Naive B cell (primary cell): ENCODE measurements around the gene HMG20A. TPM values are rescaled to one million over a fixed set of nuclear protein-coding genes. Genes with fewer than 3 reads are reported as not detected.
A peak's percentile ranks its signal among the peaks of the same experiment; 100 is the strongest.

Experiments used
- ATAC-seq, 2 donors: fragments of 150-1000 bp; cut with Tn5 transposase; 2 replicates each; pipeline ENCODE4 v1.10.0; 2021; ENCODE audit warnings: low read depth in 2 of 2, mild to moderate bottlenecking in 2 of 2, moderate library complexity in 2 of 2
- DNase-seq: peaks from one replicate; pipeline ENCODE4 v3.0.0; 2022
- H3K27ac Mint-ChIP-seq, 6 donors: one replicate each; pipeline ENCODE4 v1.8.0; 2020 to 2022; ENCODE audit warnings: mild to moderate bottlenecking in 6 of 6, mixed read lengths in 6 of 6, moderate library complexity in 5 of 6, inconsistent platforms in 2 of 6
- H3K27me3 Mint-ChIP-seq, 3 donors: one replicate each; pipeline ENCODE4 v1.8.0; 2021 to 2022; ENCODE audit warnings: mixed read lengths in 3 of 3, mild to moderate bottlenecking in 1 of 3
- H3K36me3 Mint-ChIP-seq, 2 donors: one replicate each; pipeline ENCODE4 v1.8.0; 2020 to 2022; ENCODE audit warnings: mixed read lengths in 2 of 2, inconsistent platforms in 1 of 2, mild to moderate bottlenecking in 1 of 2
- H3K4me1 Mint-ChIP-seq, 3 donors: one replicate each; pipeline ENCODE4 v1.8.0; 2020 to 2022; ENCODE audit warnings: mixed read lengths in 3 of 3, inconsistent platforms in 1 of 3, mild to moderate bottlenecking in 1 of 3, moderate library complexity in 1 of 3
- H3K4me3 Mint-ChIP-seq, 8 donors: one replicate each; pipeline ENCODE4 v1.8.0; 2020 to 2022; ENCODE audit warnings: mild to moderate bottlenecking in 8 of 8, mixed read lengths in 8 of 8, moderate library complexity in 8 of 8, inconsistent platforms in 2 of 8
- H3K9me3 Mint-ChIP-seq, 7 donors: one replicate each; pipeline ENCODE4 v1.8.0; 2020 to 2022; ENCODE audit warnings: mixed read lengths in 7 of 7, mild to moderate bottlenecking in 5 of 7, inconsistent platforms in 2 of 7, moderate library complexity in 1 of 7
- polyA plus RNA-seq, 6 donors: library from polyadenylated mRNA; unstranded; fragments of 300-500 nt; fragmentation: Illumina TruSeq; gene quantifications; one replicate each; pipeline ENCODE4 v1.2.3, GENCODE V29; 2021; ENCODE audit warnings: low read depth in 6 of 6

The HMG20A gene
- polyA plus RNA-seq, 6 donors from 2014 or later = 32.4 to 55.8 (median 41.0) TPM

GRCh38 chr15:77425104-77425503, 4.4 kb downstream of the HMG20A start:
- H3K4me1 Mint-ChIP-seq = peaks cover 40 to 66% (median 61%) of the 10 kb centered on the region in 3 donors
- ATAC-seq (no peak), DNase-seq (no peak)
- H3K9me3 Mint-ChIP-seq = no peaks in the 10 kb centered on the region
- H3K27me3 Mint-ChIP-seq = no peaks in the 10 kb centered on the region
- H3K4me3 Mint-ChIP-seq = peak overlapping the region in 1 of 8 donors; percentile 20
- H3K36me3 Mint-ChIP-seq = peaks cover 0 to 11% of the 10 kb centered on the region in 2 donors
- no peak overlapping the region for H3K27ac Mint-ChIP-seq

DNA sequence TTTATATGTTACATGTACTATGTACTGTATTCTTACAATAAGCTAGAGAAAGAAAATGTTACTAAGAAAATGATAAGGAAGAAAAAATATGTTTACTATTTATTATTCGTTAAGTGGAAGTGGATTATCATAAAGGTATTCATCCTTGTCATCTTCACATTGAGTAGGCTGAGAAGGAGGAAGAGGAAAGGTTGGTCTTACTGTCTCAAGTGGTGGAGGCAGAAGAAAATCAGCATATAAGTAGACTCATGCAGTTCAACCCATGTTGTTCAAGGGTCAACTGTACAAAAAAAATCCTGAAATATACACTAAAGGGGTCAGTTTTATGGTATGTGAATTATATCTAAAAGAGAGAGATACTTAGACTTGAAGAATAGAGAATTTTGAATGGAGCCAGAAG, 5.7 kb downstream of the HMG20A start:
- H3K4me1 Mint-ChIP-seq = peaks cover 45 to 68% (median 60%) of the 10 kb centered on the region in 3 donors
- peak overlapping the region in 6 of 8 donors; percentile 43 to 59 (median 50) for H3K4me3 Mint-ChIP-seq
- peaks cover 0 to 14% of the 10 kb centered on the region in 2 donors for H3K36me3 Mint-ChIP-seq
- ATAC-seq = peak; percentile 65
- H3K27me3 Mint-ChIP-seq = no peaks in the 10 kb centered on the region
- no peak for DNase-seq
- H3K9me3 Mint-ChIP-seq = no peaks in the 10 kb centered on the region
- H3K27ac Mint-ChIP-seq = peak overlapping the region in 5 of 6 donors; percentile 27 to 90 (median 73)

DNA sequence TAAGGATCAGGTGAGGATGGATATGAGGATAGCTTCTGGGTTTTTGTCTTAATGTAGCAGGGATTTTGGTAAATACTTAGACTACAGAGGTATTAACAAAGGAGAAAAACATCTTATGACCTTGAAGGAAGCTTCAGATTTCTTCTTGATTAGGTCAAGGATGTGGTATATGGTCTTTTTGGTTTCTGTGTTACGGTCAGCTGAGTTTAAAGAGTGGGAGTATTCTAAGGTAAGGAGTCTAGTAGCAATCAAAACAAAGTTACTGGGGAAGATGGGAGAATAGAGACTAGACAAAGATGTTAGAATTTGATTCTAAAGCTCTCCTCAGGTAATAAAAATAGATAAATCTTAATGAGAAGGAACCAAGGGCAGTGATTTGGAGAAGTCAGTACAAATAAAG, 6.2 kb downstream of the HMG20A start:
- no peaks in the 10 kb centered on the region for H3K9me3 Mint-ChIP-seq
- H3K27ac Mint-ChIP-seq = peak overlapping the region in 5 of 6 donors; percentile 20 to 90 (median 73)
- no peak for DNase-seq
- ATAC-seq = peak; percentile 60 to 63
- H3K4me1 Mint-ChIP-seq = peaks cover 45 to 64% (median 60%) of the 10 kb centered on the region in 3 donors
- H3K27me3 Mint-ChIP-seq = no peaks in the 10 kb centered on the region
- H3K4me3 Mint-ChIP-seq = peak overlapping the region in 7 of 8 donors; percentile 3 to 59 (median 46)
- peaks cover 0 to 14% of the 10 kb centered on the region in 2 donors for H3K36me3 Mint-ChIP-seq

- ATAC-seq (no peak), DNase-seq (no peak)
- peaks cover 35 to 56% (median 42%) of the 10 kb centered on the region in 3 donors for H3K4me1 Mint-ChIP-seq
- H3K4me3 Mint-ChIP-seq = no peak overlapping the region
- H3K36me3 Mint-ChIP-seq = peaks cover 0 to 7% of the 10 kb centered on the region in 2 donors
- H3K9me3 Mint-ChIP-seq = no peaks in the 10 kb centered on the region
- no peaks in the 10 kb centered on the region for H3K27me3 Mint-ChIP-seq
- H3K27ac Mint-ChIP-seq = no peak overlapping the region
Measured at GRCh38 chr15:77430213-77430612, 9.5 kb downstream of the HMG20A start.

DNA sequence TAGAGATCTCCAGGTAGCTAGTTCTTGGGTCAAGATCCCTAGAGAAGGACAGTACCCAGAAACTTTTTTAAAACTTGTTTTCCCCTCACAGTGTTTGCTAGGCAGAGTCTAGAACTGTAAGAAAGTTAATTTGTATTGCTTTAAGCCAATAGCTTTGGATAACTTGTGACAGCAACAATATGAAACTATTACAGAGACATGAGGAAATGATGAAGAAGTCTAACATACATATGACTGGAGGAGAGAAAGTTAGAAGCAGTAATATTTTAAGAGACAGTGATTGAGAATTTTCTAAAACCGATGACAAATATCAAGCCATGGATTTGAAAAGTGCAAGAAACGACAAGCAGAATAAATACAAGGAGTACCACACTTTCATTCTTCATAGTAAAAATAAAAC, 10.0 kb downstream of the HMG20A start:
- peaks cover 36 to 54% (median 42%) of the 10 kb centered on the region in 3 donors for H3K4me1 Mint-ChIP-seq
- H3K27ac Mint-ChIP-seq = no peak overlapping the region
- H3K36me3 Mint-ChIP-seq = peaks cover 0 to 6% of the 10 kb centered on the region in 2 donors
- ATAC-seq (no peak), DNase-seq (no peak)
- no peaks in the 10 kb centered on the region for H3K27me3 Mint-ChIP-seq
- no peaks in the 10 kb centered on the region for H3K9me3 Mint-ChIP-seq
- no peak overlapping the region for H3K4me3 Mint-ChIP-seq

- peak; percentile 32 to 50 for ATAC-seq
- peaks cover 26 to 49% (median 36%) of the 10 kb centered on the region in 3 donors for H3K4me1 Mint-ChIP-seq
Measured at GRCh38 chr15:77436822-77437221, 16.1 kb downstream of the HMG20A start.

DNA sequence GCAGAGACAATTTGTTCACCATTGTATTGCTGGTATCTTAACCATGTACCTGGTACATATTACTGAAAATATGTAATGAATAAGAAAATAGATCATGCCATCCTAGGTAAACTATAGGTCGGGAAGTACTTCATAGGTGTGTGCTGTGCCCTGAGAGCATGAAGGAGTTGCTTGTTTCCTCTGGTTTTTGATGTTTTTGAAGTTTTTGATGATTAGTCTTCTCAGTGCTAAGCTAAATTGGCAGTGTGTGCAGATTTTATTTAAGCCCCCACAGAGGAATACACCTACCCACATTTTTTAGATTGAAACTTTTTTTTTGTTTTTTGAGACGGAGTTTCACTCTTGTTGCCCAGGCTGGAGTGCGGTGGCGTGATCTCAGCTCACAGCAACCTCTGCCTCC, 16.6 kb downstream of the HMG20A start:
- no peak for DNase-seq
- Mint-ChIP-seq H3K4me1 (peaks cover 26 to 50% (median 36%) of the 10 kb centered on the region in 3 donors), H3K27me3 (no peaks in the 10 kb centered on the region), H3K27ac (no peak overlapping the region), H3K36me3 (no peaks in the 10 kb centered on the region), H3K4me3 (no peak overlapping the region), H3K9me3 (no peaks in the 10 kb centered on the region)
- no peak for ATAC-seq

More at GRCh38 chr15:77436822-77437221, 16.1 kb downstream of the HMG20A start:
- H3K27ac Mint-ChIP-seq = peak overlapping the region in 1 of 6 donors; percentile 51
- no peak overlapping the region for H3K4me3 Mint-ChIP-seq
- no peak for DNase-seq
- no peaks in the 10 kb centered on the region for H3K27me3 Mint-ChIP-seq
- no peaks in the 10 kb centered on the region for H3K36me3 Mint-ChIP-seq
- H3K9me3 Mint-ChIP-seq = no peaks in the 10 kb centered on the region

GRCh38 chr15:77440378-77440999, 19.8 kb downstream of the HMG20A start:
- no peak for ATAC-seq
- DNase-seq = no peak
- Mint-ChIP-seq H3K4me1 (peaks cover 23 to 43% (median 42%) of the 10 kb centered on the region in 3 donors), H3K27ac (no peak overlapping the region), H3K9me3 (no peaks in the 10 kb centered on the region), H3K27me3 (no peaks in the 10 kb centered on the region), H3K4me3 (no peak overlapping the region), H3K36me3 (no peaks in the 10 kb centered on the region)

- Mint-ChIP-seq H3K9me3 (peaks cover 0 to 2% (median 0%) of the 10 kb centered on the region in 7 donors), H3K4me1 (peaks cover 14 to 29% (median 25%) of the 10 kb centered on the region in 3 donors), H3K4me3 (no peak overlapping the region), H3K36me3 (peaks cover 6 to 19% of the 10 kb centered on the region in 2 donors), H3K27me3 (no peaks in the 10 kb centered on the region), H3K27ac (peak overlapping the region in 1 of 6 donors; percentile 23)
- DNase-seq (no peak), ATAC-seq (no peak)
Measured at GRCh38 chr15:77446840-77447390, 26.2 kb downstream of the HMG20A start.

- no peak for ATAC-seq
- no peak for DNase-seq
- Mint-ChIP-seq H3K4me3 (no peak overlapping the region), H3K36me3 (peaks cover 9 to 10% of the 10 kb centered on the region in 2 donors), H3K9me3 (no peaks in the 10 kb centered on the region), H3K27ac (no peak overlapping the region), H3K4me1 (peaks cover 22 to 31% (median 31%) of the 10 kb centered on the region in 3 donors), H3K27me3 (no peaks in the 10 kb centered on the region)
Measured at GRCh38 chr15:77454265-77454664, 33.6 kb downstream of the HMG20A start.

- Mint-ChIP-seq H3K9me3 (no peaks in the 10 kb centered on the region), H3K27me3 (no peaks in the 10 kb centered on the region)
Measured at GRCh38 chr15:77454951-77455350, 34.3 kb downstream of the HMG20A start.

DNA sequence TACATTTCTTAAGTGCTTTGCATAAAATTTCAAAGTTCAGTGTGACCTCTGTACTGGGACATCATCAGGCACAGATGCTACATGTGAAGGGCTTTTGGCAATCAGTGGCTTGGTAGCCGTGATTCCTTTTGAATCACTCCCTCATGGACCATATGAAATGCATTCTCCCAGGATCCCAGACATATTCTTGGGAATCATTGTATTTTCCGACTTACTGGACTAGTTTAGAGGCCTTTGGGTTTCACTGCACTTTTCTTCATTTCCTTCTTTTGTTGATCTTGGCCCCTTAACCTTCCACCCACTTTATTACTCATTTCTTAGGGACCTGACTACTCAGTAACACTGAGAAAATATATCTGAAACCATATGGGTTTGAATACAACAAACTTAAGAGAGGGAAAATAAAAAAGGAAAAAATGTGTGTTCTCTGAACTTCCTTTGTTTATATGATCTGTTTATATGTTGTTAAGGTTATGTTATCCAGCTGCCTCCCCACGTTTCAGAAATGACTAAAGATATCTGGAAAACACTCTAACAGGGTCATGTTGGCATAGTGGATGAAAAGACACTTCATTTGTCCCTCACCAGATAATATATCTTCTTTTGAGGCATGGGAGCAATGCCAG, 35.1 kb downstream of the HMG20A start:
- H3K4me3 Mint-ChIP-seq = no peak overlapping the region
- H3K9me3 Mint-ChIP-seq = no peaks in the 10 kb centered on the region
- DNase-seq = no peak
- no peaks in the 10 kb centered on the region for H3K27me3 Mint-ChIP-seq
- peak overlapping the region in 2 of 6 donors; percentile 22 to 24 for H3K27ac Mint-ChIP-seq
- ATAC-seq = no peak
- peaks cover 18% of the 10 kb centered on the region in 2 donors for H3K36me3 Mint-ChIP-seq
- peaks cover 18 to 32% (median 31%) of the 10 kb centered on the region in 3 donors for H3K4me1 Mint-ChIP-seq

More at GRCh38 chr15:77454951-77455350, 34.3 kb downstream of the HMG20A start:
- ATAC-seq (no peak), DNase-seq (no peak)
- Mint-ChIP-seq H3K27ac (no peak overlapping the region), H3K36me3 (peaks cover 10 to 11% of the 10 kb centered on the region in 2 donors), H3K4me3 (no peak overlapping the region), H3K4me1 (peaks cover 18 to 31% (median 31%) of the 10 kb centered on the region in 3 donors)

DNA sequence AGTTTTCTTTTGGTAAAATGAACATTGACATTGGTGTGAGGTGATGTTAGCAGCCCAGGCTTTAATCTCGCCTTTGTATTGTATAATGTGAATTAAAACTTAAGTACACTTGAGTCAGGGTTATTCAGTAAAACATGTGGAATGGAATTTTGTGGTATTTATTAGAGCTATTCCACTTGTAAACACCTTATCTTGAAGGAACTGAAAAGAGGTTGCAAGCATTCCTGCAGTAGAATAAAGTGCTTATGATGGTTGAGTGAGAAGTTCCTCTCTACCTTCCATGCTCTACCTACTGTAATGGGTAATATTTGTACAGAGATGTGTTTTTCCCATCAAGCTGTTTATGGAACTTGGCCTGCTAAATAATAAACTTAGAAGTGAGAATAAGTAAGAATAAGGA, 36.1 kb downstream of the HMG20A start:
- Mint-ChIP-seq H3K9me3 (no peaks in the 10 kb centered on the region), H3K4me3 (no peak overlapping the region), H3K27ac (no peak overlapping the region), H3K27me3 (no peaks in the 10 kb centered on the region), H3K36me3 (peaks cover 18 to 22% of the 10 kb centered on the region in 2 donors), H3K4me1 (peaks cover 18 to 33% (median 31%) of the 10 kb centered on the region in 3 donors)
- DNase-seq = no peak
- ATAC-seq = no peak
